ENCODE data around the gene NEUROD6.

NEUROD6 gene

DNA sequence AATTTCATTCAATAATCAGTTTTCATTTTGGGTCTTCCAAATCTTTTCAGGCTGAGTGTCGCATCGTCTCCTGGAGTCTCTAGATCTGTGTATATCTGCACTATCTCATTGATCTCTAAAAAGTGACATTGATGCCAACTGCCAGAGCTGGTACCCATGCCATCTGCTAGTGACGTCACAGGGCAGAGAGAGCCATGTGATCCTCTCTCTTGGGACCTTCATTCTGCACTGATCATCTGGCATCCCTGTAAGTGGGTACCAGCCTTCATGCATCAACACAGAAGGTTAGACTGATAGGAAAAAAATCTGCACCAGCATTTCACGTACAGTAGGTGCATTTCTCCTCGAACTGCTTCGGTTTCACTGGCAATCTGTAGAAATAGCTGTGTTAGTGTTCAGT is at the start of gene NEUROD6:
Gene NEUROD6, minus strand, starts transcription at position 124 of the 400 bp plus-strand sequence. CDS start 1,458 bp downstream, outside the sequence.
- DNase-seq (ENCODE audit: low read depth in 2 of 3, low spot score in 2 of 3) = no peak

DNA sequence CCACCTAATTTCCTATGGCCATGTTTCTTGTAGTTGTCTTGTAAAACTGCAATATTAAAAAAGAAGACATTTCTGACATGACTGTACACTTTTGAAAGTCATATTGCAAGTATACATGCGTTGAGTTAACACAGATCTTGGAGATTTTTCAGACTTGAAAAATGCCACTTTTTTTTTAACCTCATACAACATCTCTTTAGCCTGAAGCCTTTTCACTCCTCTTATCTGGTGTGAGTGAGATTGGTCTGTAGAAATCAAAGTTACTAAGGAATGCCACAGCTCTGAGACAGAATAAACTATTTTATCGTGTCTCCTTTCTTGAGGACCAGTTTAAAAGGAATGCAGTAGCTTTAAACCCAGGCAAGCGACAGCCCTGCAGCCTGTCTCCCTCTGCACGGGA is 43.9 kb upstream of the NEUROD6 start:
- DNase-seq (ENCODE audit: low read depth in 2 of 3, low spot score in 2 of 3) = no peak

DNA sequence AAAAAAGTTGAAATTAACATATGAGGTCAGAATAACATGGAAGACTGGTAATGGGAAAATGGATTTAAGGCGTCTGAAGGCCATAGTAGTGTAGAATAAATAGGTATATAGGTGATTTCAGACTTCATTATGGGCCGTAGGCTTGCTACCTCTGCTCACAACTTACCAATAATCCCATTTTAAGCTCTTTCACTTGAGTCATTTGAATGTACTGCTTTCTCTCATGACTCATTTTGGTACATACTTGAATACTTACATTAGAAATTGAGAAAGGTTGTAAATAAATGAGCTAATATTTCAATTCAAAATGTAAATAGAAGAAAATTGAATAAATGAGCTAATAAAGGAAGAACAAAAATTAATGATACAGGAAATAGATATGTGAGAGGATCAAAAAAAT is 42.2 kb upstream of the NEUROD6 start:
- DNase-seq (ENCODE audit: low read depth in 2 of 3, low spot score in 2 of 3) = no peak

DNA sequence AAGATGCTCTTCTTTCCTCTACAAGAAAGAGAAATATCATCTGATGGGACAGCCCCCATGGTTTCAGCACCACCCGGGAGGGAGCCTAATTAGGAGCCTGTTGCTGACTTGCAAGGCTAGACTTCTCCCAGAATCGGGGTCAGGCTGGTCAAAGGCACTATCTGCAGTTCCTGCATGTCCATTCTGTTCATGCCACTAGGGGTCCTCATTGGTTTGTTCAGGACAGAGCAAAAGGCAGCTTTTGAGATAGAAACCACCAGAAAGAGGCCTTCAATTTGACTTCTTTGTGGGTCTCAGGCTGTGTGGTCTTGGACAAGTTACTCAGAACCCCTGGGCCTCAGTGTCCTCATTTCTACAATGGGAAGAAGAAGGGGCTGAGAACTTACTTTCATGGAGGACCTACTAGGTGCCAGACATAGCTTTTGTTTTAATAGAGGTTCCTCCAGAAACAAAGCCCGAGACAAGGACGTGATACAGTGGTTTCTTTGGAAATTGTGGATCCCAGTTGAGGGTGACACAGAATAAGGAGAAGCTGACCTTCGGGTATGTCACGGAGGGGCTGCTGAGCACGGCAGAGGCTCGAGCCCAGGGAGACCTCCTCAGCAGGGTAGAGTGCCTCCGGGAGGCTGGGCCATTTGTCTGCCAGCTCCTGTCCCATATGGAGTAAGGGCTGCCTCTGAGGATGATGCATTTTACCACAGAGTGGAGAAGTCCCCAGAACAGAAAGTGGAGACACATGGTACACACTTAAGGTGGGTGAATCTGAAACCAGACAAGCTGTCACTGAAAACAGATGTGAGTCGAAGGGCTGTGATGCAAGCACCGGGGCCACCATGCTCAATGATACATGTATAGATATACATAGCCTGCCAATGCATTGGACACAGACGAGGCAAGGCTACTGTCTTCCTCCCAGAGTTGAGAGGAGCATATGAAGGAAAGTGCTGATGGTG is 33.1 kb upstream of the NEUROD6 start:
- DNase-seq (ENCODE audit: low read depth in 2 of 3, low spot score in 2 of 3) = no peak

DNA sequence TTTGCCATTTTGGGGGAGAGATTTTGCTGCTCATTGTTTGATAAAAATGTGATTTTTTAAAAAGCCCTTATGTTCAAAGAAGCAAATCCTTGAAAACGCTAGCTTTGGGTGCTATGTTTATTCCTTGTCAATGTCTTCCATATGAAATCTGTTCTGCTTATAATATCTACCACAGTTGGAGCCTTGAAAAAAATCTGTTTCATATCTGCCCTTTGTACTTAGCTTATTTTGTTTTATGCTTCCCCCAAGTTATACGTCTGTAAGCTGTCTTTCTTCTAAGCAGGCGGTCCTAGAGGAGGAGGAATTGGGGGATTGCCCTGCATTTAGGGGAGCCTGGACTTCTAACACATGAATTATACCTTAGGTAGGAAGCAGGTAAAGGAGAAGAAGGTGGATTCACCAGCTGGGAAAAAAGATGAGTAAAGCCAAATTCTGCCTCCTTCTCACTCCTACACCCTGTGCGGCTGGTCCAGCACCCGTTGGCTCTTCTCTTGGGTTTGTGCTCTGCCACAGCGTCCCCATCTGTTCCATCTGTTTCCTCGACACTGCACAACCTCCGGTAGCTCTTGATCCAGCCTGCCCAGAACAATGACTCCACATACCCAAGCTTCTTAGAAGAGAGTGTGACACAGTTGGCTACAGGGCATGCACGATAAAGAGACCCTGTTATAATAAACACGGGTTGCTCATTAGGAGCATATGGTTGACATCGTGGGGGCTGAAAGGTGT is 31.9 kb upstream of the NEUROD6 start:
- DNase-seq (ENCODE audit: low read depth in 2 of 3, low spot score in 2 of 3) = no peak

DNA sequence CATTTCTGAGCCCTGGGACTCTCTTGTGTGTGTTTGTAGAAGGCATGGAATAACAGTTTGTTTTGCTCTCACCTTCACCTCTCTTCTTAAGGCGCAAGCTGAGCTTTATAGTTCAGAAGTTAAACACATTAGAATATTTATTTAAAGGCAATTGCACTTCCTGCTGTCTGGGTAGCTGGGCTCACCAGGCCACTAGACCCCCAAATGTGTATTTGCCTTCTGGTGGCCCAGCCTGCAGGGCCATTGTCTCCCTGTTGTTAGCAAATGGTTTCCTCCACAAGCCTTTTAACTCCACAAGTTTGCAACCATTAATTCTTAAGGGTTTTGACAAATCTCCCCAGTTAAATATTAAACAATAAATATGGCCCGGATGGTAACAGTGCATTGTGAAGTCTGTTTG is 31.1 kb upstream of the NEUROD6 start:
- DNase-seq (ENCODE audit: low read depth in 2 of 3, low spot score in 2 of 3) = no peak

DNA sequence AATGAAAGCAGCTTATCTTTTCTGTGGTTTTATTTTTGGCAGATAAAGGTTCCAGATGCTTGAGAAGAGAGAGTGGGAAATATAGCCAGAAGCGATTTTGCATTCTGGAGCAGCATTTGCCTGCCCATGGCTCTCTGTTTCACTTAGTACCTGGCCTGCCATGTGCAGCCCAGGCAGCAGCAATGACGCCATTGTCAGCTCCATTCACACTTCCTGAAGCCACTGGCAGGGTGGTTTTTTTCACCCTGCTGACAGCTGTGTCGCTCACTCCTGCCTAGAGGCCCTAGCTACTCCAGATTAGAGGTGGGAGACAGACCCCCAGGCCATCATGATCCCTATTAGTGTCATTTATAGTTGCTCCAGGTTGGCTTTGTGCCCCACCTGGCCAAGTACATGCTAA is 30.1 kb upstream of the NEUROD6 start:
- no peak for DNase-seq (ENCODE audit: low read depth in 2 of 3, low spot score in 2 of 3)

DNA sequence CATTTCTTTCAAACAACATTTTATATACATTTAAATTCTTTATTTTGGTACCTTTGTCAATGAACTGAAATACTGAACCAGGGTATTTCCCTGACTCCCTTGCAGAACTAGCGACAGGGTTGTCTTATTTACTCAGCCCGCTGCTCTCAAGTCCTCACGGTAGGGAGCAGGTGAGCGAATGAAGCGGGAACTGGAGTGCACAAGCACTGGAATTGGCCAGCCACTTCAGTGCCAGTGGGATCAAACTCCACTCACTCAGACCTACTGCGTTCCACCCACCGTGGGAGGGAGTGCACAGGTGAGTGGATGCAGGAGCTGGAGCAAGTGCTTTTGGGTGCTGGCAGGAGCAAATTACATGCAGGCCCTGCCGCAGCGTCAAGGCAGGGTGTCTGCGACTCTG is 28.1 kb upstream of the NEUROD6 start:
- no peak for DNase-seq (ENCODE audit: low read depth in 2 of 3, low spot score in 2 of 3)

DNA sequence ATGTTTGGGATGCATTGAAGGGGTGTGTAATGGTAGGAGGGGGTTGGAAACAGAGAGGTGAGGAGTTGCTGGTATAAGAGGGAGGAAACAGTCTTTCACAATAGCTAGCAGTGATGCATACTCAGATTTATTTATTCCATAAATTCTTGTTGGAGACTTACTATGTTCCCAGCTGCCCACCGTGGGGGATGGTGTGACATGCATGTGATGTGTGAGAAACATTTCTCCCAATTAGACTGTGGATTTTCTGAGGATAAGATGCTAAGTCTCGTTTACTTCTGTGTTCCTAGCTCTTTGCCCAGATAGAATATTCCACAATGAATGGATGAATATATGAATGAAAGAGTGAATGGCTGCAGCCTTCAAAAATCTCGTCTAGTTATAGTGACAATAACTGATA is 23.0 kb upstream of the NEUROD6 start:
- DNase-seq (ENCODE audit: low read depth in 2 of 3, low spot score in 2 of 3) = no peak

DNA sequence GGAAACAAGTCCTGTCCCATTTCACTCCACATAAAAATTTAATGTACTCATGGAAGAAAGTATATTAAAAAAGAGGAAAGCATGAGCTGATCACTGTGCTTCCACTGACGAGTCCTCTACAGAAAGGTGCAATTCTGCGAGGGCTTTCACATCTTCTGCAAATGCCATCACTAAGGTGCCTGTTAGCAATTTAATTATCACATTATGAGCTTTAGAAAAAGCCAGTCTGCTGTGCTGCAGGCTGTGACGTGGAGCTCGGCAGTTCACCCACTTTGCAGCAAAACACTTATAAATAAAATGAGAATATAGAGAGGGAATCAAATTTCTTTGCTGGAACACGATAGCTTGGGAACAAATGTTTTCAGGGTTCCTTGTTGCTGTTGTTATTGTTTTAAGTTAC is 22.5 kb upstream of the NEUROD6 start:
- no peak for DNase-seq (ENCODE audit: low read depth in 2 of 3, low spot score in 2 of 3)

DNA sequence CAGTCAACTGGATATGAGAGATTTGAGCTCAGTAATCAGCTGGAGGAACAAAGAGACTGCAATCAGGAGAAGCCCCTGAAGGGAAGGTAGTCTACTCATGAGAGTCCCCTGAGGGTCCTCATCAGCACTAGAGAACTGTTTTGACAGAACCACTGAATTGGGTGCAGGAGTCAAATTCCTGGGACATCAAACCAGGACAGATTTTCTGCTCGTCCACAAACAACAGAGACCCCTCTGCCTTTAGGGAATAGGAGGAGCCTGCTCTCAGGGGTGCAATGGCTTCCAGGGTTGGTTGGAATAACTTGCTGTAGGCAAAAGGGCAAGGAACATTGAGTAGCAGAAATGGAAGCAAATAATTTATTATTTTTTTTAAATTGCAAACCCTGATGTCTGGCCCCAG is 21.9 kb upstream of the NEUROD6 start:
- DNase-seq (ENCODE audit: low read depth in 2 of 3, low spot score in 2 of 3) = no peak

DNA sequence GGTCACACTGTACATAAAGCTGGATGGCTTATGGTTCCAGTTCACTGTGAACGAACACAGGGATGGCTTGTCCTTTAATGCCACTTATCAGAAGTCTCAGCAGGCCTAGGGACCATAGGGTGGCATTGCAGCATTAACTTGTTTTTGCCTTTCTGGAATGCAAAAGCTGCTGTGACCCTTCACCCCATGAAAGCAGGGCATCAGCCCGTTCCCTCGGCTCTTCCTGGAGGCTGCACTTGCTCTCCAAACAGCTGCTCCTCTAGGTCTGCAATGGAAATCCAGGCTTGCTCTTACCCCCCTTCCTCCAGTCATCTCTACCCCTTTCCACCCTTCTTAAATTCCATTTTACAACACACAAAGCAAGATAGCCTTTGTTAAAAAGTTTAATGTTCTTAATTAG is 17.9 kb upstream of the NEUROD6 start:
- no peak for DNase-seq (ENCODE audit: low read depth in 2 of 3, low spot score in 2 of 3)

DNA sequence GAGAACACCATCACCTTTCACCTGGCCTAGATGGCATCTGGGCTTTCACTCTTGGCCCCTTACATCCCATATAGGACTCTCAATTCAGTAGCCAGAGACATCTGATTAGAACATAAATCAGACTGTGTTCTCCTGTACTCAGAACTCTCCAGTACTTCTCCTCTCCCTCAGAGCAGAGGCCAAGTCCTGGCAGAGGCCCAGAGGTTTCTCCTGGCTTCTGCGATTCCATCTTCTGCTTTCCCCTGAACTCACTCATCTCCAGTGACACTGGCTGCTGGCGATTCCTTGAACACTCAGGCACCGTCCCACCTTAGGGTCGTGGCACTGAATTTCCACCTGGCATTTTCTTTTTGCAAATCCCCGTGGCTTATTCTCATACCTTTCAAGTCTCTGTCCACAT is 4.9 kb upstream of the NEUROD6 start:
- no peak for DNase-seq (ENCODE audit: low read depth in 2 of 3, low spot score in 2 of 3)

DNA sequence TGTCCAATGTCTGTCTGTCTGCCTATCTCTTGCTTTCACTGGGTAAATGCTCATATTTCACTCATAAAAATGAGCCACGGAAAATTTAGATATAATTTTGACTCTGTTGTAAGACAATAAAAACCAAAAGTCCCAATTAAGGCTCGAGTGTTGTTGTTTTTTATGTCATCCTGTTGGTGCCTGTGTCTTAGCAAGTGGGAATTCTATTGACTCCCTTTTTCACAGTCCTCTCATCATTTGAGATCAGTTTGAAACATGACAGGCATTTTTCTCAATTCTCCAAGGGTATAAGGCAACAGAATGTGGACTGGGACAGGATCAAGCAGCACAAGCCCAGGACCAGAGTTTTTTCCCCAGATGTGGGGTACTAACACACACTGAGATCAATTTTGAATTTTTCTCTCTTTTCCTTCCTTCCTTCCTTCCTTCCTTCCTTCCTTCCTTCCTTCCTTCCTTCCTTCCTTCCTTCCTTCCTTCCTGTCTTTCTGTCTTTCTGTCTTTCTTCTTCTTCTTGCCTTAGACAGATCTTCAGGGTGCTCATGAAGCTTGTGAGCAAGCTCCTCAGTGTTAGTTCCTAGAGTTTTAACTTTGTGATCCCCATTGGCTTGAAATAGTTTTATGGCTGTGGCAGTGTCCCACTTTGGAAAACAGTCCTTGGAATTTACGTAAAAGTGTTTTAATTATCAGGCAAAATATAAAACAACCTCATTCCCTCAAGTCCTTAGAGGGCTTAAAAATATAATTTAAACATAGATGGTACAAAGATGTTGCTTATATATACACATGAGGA is 3.2 kb upstream of the NEUROD6 start:
- DNase-seq (ENCODE audit: low read depth in 2 of 3, low spot score in 2 of 3) = no peak

DNA sequence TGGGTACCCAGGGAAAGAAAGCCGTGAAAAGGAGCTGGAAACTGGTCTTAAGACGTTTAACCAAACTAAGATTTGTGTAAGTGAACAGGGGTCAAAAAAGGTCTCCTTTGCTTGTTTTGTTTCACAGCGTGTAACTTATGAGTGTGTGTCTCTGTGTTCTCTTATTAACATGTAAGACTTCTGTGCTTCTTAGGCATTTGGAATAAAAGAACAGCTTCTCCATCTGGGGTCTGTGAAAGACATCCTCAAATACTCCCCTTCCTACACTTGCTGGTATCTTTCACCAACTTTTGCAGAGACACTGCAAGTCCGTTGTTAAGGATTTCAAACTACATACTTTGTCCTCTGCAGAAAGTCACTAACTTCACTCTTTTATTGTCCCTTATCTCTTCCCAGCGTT is 615 bp upstream of the NEUROD6 start:
- no peak for DNase-seq (ENCODE audit: low read depth in 2 of 3, low spot score in 2 of 3)

DNA sequence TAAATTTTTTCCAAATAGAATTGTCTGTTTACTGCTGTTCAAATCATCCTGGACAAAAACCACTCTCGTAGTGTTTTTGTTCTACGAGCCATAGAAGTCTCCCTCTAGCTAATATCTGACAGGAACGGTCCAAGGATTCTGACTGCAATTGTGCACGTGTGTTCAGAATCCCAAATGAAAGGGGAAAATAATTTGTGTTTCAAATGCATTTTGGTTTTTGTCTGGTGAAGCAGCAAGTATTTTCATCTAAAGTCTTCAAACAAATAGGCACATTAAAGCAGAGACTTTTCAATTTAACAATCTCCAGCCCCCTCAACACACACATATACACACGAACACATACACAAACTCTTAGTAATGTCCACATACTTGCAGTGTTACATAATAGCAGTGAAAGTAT is 475 bp downstream of the NEUROD6 start:
- no peak for DNase-seq (ENCODE audit: low read depth in 2 of 3, low spot score in 2 of 3)

DNA sequence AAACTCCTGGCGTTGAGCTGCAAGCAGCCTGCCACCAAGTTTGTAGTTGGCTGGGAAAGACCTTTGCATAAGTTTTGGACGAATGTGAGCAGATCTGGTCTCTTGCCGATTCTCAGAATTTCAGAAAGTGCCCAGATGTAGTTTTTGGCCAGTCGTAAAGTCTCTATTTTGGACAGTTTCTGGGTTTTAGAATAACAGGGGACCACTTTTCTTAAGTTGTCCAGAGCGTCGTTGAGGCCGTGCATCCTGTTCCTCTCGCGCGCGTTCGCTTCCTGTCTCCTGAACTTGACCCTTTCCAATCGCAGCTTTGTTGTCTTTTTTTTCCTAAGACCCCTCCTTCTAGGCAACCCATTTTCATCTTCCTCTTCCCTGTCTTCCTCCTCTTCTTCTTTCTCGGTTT is 1.8 kb downstream of the NEUROD6 start:
- no peak for DNase-seq (ENCODE audit: low read depth in 2 of 3, low spot score in 2 of 3)

DNA sequence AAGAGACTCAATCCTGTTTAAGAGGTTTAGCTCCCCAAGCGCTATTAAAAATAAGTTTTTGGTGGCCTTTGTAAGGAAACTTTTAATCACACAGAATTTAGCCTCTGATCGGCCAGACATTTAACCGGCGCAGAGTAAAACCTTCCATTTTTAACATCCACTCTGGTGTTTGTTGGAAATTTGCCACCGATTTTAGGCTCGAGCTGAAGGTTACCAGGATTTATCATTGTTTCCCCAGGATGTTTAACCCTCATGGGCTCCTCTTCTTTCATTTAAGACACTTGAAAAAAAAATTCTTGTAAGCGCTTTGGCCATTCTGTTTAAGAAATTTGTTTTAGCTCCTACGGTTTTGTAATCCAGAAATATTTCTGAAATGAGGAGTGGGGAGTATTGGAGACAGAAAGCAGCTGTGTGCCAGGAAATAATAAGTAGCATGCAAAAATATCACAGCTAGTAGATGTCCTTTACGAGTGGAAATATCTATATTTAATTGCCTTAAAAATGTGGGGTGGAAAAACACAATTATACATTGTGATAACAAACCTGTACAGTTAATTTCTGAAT is 3.4 kb downstream of the NEUROD6 start:
- no peak for DNase-seq (ENCODE audit: low read depth in 2 of 3, low spot score in 2 of 3)

DNA sequence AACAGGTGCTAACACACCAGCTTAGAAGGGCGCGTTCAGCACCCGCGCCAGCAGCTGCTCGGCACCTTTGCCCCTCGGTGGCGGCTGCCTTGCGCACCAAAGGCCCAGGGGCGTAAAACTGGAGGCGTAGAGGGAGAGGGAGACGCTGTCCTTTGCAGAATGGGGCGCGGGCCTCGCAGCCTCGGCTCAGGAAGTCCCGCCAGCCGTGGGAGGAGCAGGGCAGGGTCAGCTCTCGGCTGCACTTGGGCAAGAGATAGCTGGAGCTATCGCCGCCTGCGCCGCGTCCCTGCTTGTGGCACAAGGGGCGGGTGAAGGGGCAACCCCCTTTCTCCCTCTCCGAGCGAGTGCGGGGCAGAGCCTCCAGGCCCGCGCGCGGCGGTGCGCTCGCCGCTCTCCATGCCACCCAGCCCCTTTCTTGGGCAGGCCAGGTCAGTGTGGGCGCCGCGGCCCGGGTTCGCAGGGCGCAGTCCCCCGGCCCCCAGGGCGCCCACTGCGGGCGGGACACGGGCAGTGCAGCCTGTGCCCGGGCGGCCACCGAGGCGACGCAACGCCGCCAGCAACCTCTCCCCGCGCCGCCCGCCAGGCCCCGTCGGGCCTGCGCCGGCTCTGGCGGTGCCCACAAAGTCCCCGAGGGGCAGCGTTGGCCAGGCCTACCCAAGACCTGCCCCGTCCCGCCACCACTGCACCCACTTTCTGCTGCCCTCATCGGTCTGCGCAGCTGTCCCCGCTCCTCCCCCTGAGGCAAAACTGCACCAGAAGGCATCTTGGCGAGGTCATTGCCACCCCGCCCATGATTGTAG is 4.1 kb downstream of the NEUROD6 start:
- no peak for DNase-seq (ENCODE audit: low read depth in 2 of 3, low spot score in 2 of 3)

DNA sequence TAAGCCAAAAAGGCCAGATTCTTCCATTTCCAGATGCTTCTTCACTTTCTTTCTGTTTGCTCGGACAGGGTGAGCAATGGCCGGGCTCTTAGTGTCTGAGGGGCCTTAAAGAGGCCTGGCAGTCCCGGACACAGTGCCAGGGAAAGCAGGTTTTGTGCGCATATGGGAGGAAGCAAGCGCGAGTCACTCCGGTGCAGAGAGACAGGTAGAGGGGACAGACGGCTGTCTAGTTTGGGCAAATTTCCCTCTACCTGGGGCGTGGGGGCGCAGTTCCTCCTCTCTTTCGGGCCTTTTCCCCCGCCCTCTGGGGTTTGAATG is 4.7 kb downstream of the NEUROD6 start:
- no peak for DNase-seq (ENCODE audit: low read depth in 2 of 3, low spot score in 2 of 3)

Measured in activated CD8-positive, alpha-beta memory T cell treated with anti-CD3 and anti-CD28 coated beads for 48 hours (primary cell).